Calu3 (cell line): ENCODE data around the gene PTGER2. TPM values are rescaled to one million over a fixed set of nuclear protein-coding genes. Genes with fewer than 3 reads are reported as not detected.
A peak's percentile ranks its signal among the peaks of the same experiment; 100 is the strongest.

ENCODE experiments used
- BruUV-seq: library from RNA; stranded (reverse); fragments of 400-500 nt; replicated peaks from 2 replicates; lab custom pipeline; 2021; lab: Mats Ljungman, UMichigan
- CTCF ChIA-PET: fragments of 300-600 bp; sonication (Branson Sonifier 250); formaldehyde crosslinking; loops from one replicate; lab custom pipeline; 2022; ENCODE audit warnings: antibody characterized with exemption; lab: Charles Lee
- DNase-seq: peaks from one replicate; pipeline ENCODE4 v3.0.0; 2022
- H3K27ac Mint-ChIP-seq: one replicate; pipeline ENCODE4 v1.8.0; 2022; ENCODE audit warnings: mixed read lengths; ENCODE audit not compliant: unreplicated experiment
- H3K27me3 Mint-ChIP-seq: one replicate; pipeline ENCODE4 v1.8.0; 2022; ENCODE audit warnings: mixed read lengths; ENCODE audit not compliant: unreplicated experiment
- H3K36me3 Mint-ChIP-seq: one replicate; pipeline ENCODE4 v1.8.0; 2022; ENCODE audit warnings: mild to moderate bottlenecking, moderate library complexity, mixed read lengths; ENCODE audit not compliant: insufficient read depth, unreplicated experiment
- H3K4me1 Mint-ChIP-seq: one replicate; pipeline ENCODE4 v1.8.0; 2022; ENCODE audit warnings: mild to moderate bottlenecking, low read depth, mixed read lengths; ENCODE audit not compliant: unreplicated experiment
- H3K4me3 Mint-ChIP-seq: one replicate; pipeline ENCODE4 v1.8.0; 2022; ENCODE audit warnings: mild to moderate bottlenecking, low read depth, moderate library complexity, mixed read lengths; ENCODE audit not compliant: unreplicated experiment
- H3K9me3 Mint-ChIP-seq: one replicate; pipeline ENCODE4 v1.8.0; 2022; ENCODE audit warnings: low read depth, mixed read lengths; ENCODE audit not compliant: unreplicated experiment
- intact Hi-C: fragments of 100-400 bp; cut with micrococcal nuclease; formaldehyde crosslinking; loops from one replicate; pipeline ENCODE4 v1.10.0; 2022; ENCODE audit not compliant: unreplicated experiment
- total RNA-seq: library from RNA; stranded (reverse); gene quantifications from 2 replicates; pipeline ENCODE4 v1.2.3, GENCODE V29; 2022
- TF ChIP-seq, protein P1 (sequence below): fragments of 200-600 bp; IDR thresholded peaks from one replicate; pipeline ENCODE4 v1.8.0; 2022; ENCODE audit warnings: antibody characterized with exemption; ENCODE audit not compliant: unreplicated experiment

PTGER2 gene
- total RNA-seq, 1 experiment from 2014 or later, result not detected

DNA sequence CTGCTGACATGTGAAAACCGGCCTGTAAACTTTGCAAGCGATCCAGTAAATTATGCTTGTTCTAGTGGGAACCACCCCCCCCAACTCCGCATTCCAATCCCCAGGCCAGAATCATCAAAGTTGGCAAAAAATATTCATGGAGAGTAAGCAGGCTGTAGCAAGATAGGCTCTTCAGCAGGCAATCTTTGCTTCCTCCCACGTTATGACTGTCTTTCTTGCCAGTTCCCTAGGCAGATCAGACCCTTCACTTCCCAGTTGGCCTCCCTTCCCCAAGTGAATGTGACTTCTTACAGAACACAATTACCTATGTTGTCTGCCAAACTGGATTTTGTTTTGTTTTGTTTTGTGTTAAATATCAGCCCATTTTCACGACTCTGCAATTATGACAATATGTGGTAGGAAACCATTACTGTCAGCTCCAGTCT is 1.2 kb upstream of the PTGER2 start:
- Mint-ChIP-seq H3K9me3 (no peaks in the 10 kb centered on the region), H3K27ac (no peak overlapping the region), H3K4me1 (peaks cover 12% of the 10 kb centered on the region), H3K36me3 (peaks cover 15% of the 10 kb centered on the region), H3K27me3 (peaks cover 68% of the 10 kb centered on the region), H3K4me3 (no peak overlapping the region)
- DNase-seq, result no peak
- TF ChIP-seq, protein P1, sequence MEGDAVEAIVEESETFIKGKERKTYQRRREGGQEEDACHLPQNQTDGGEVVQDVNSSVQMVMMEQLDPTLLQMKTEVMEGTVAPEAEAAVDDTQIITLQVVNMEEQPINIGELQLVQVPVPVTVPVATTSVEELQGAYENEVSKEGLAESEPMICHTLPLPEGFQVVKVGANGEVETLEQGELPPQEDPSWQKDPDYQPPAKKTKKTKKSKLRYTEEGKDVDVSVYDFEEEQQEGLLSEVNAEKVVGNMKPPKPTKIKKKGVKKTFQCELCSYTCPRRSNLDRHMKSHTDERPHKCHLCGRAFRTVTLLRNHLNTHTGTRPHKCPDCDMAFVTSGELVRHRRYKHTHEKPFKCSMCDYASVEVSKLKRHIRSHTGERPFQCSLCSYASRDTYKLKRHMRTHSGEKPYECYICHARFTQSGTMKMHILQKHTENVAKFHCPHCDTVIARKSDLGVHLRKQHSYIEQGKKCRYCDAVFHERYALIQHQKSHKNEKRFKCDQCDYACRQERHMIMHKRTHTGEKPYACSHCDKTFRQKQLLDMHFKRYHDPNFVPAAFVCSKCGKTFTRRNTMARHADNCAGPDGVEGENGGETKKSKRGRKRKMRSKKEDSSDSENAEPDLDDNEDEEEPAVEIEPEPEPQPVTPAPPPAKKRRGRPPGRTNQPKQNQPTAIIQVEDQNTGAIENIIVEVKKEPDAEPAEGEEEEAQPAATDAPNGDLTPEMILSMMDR, result no peak
- BruUV-seq, result no TSS peak
- intact Hi-C loops, result no loop called here
- CTCF ChIA-PET, result interaction anchor here (1.0 kb wide), 1 partner anchor 50 kb away, joined by 3 read pairs; no protein-coding TSS in a partner anchor

DNA sequence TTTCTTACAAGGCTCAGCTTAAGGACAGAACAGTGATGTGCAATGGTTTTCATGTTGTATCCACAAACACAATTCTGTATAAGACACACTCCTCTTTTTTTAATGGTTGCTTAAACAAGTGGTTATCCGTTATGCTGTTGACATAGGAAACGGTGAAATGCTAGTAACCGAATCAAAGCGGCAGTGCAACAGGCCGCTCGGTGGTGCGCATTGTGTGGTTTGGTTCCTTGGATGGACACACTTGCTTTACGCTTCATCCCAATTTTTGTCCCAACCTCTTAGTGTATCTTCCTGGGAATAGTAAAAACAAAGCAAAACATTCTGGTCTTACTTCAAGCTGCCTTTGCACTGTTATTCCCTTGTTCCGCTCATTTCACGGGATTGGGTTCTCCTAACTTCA is 650 bp upstream of the PTGER2 start:
- Mint-ChIP-seq H3K27ac (no peak overlapping the region), H3K4me3 (peak overlapping the region; percentile 72), H3K36me3 (peaks cover 15% of the 10 kb centered on the region), H3K4me1 (peaks cover 12% of the 10 kb centered on the region), H3K9me3 (no peaks in the 10 kb centered on the region), H3K27me3 (peaks cover 73% of the 10 kb centered on the region)
- DNase-seq, result no peak
- BruUV-seq, result no TSS peak
- TF ChIP-seq, protein P1, result no peak
- CTCF ChIA-PET, result interaction anchor here (1.0 kb wide), 2 partner anchors 8 to 49 kb away, joined by 3 read pairs; no protein-coding TSS in a partner anchor
- intact Hi-C loops, result no loop called here

DNA sequence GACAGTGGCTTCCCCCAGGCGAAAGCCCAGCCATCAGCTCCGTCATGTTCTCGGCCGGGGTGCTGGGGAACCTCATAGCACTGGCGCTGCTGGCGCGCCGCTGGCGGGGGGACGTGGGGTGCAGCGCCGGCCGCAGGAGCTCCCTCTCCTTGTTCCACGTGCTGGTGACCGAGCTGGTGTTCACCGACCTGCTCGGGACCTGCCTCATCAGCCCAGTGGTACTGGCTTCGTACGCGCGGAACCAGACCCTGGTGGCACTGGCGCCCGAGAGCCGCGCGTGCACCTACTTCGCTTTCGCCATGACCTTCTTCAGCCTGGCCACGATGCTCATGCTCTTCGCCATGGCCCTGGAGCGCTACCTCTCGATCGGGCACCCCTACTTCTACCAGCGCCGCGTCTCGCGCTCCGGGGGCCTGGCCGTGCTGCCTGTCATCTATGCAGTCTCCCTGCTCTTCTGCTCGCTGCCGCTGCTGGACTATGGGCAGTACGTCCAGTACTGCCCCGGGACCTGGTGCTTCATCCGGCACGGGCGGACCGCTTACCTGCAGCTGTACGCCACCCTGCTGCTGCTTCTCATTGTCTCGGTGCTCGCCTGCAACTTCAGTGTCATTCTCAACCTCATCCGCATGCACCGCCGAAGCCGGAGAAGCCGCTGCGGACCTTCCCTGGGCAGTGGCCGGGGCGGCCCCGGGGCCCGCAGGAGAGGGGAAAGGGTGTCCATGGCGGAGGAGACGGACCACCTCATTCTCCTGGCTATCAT is 663 bp downstream of the PTGER2 start:
- CTCF ChIA-PET, result interaction anchor here (1.0 kb wide), 1 partner anchor 10 kb away, joined by 3 read pairs; no protein-coding TSS in a partner anchor
- BruUV-seq, result no TSS peak
- peaks cover 12% of the 10 kb centered on the region for H3K4me1 Mint-ChIP-seq
- intact Hi-C loops, result no loop called here
- peak; percentile 12 for DNase-seq
- no peak overlapping the region for H3K27ac Mint-ChIP-seq
- peak overlapping the region; percentile 72 for H3K4me3 Mint-ChIP-seq
- H3K27me3 Mint-ChIP-seq, result peaks cover 74% of the 10 kb centered on the region
- H3K9me3 Mint-ChIP-seq, result no peaks in the 10 kb centered on the region
- TF ChIP-seq, protein P1, result no peak
- peaks cover 15% of the 10 kb centered on the region for H3K36me3 Mint-ChIP-seq

DNA sequence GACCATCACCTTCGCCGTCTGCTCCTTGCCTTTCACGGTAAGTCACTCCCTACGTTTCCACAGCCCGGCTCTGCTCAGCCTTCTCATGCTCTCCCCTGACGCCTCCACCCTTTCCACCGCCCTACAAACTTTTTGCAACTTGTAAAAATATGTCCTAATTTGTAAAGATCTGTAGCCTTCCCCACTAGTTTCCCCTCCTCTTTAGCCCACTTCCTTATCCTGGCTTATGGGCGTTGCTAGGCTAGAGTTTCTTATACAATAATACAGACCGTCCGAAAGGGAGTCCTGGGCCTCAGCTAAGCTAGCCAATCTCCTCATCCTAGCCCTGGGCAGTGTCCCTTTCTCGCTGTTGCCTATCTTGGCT is 1.2 kb downstream of the PTGER2 start:
- Mint-ChIP-seq H3K27ac (no peak overlapping the region), H3K27me3 (peaks cover 74% of the 10 kb centered on the region), H3K9me3 (no peaks in the 10 kb centered on the region), H3K4me3 (peak overlapping the region; percentile 72), H3K4me1 (peaks cover 12% of the 10 kb centered on the region), H3K36me3 (peaks cover 15% of the 10 kb centered on the region)
- intact Hi-C loops, result no loop called here
- CTCF ChIA-PET, result no interaction called here
- no peak for DNase-seq
- BruUV-seq, result no TSS peak
- TF ChIP-seq, protein P1, result no peak
